ENCODE measurements around the gene RTRAF.

- TF ChIP-seq CTCF (conservative IDR thresholded peaks at IDR 0.05 in 1 of 2, IDR thresholded peaks at IDR 0.05 in 1 of 2; ENCODE audit: extremely low read depth in 1 of 2, insufficient read depth in 1 of 2, low read depth in 1 of 2, low read length in 2 of 2): no peak
- TF ChIP-seq EZH2 (IDR thresholded peaks at IDR 0.05; ENCODE audit: borderline replicate concordance, low read length): no peak
Measured at GRCh38 chr14:52060080-52060479, 70.7 kb downstream of the RTRAF start.
